Natural killer cell (primary cell): ENCODE results near the gene COL5A1. TPM values are rescaled to one million over a fixed set of nuclear protein-coding genes. Genes with fewer than 3 reads are reported as not detected.

Experiments
- ATAC-seq, 3 donors: fragments of 150-1000 bp in 2 of 3; fragments of 200-7000 bp in 1 of 3; cut with Tn5 transposase; 1 replicate in 1 of 3; 2 replicates in 2 of 3; pipeline ENCODE4 v1.10.0; 2021; ENCODE audit warnings: mild to moderate bottlenecking in 2 of 3, moderate library complexity in 2 of 3
- DNase-seq, 2 donors: peaks; one replicate each; pipeline versions ENCODE4 v3.0.0 to v3.0.0-alpha.2; 2013 to 2021; ENCODE audit warnings: mixed read lengths in 1 of 2
- H3K27ac ChIP-seq: one replicate; pipeline ENCODE4 v1.5.1; 2013; ENCODE audit warnings: mild to moderate bottlenecking, low read length
- H3K27me3 ChIP-seq: one replicate; pipeline ENCODE4 v1.6.1; 2013; ENCODE audit warnings: low read length; ENCODE audit not compliant: control insufficient read depth, insufficient read depth
- H3K36me3 ChIP-seq: one replicate; pipeline ENCODE4 v1.6.1; 2013; ENCODE audit warnings: low read length; ENCODE audit not compliant: control insufficient read depth, insufficient read depth
- H3K4me1 ChIP-seq: one replicate; pipeline ENCODE4 v1.6.1; 2013; ENCODE audit warnings: low read length; ENCODE audit not compliant: control insufficient read depth, insufficient read depth
- H3K4me3 ChIP-seq: one replicate; pipeline ENCODE4 v1.5.1; 2013; ENCODE audit warnings: low read length
- H3K9me3 ChIP-seq: one replicate; pipeline ENCODE4 v1.6.1; 2013; ENCODE audit warnings: low read length; ENCODE audit not compliant: control insufficient read depth, insufficient read depth
- H3K27ac Mint-ChIP-seq, 2 donors: one replicate each; pipeline ENCODE4 v1.8.0; 2022; ENCODE audit warnings: mild to moderate bottlenecking in 2 of 2, mixed read lengths in 2 of 2, moderate library complexity in 1 of 2
- H3K27me3 Mint-ChIP-seq, 2 donors: one replicate each; pipeline ENCODE4 v1.8.0; 2022; ENCODE audit warnings: low read depth in 2 of 2, mixed read lengths in 2 of 2
- H3K36me3 Mint-ChIP-seq: one replicate; pipeline ENCODE4 v1.8.0; 2022; ENCODE audit warnings: mixed read lengths
- H3K4me1 Mint-ChIP-seq, 2 donors: one replicate each; pipeline ENCODE4 v1.8.0; 2022; ENCODE audit warnings: mixed read lengths in 2 of 2
- H3K4me3 Mint-ChIP-seq: one replicate; pipeline ENCODE4 v1.8.0; 2022; ENCODE audit warnings: mild to moderate bottlenecking, moderate library complexity, mixed read lengths
- H3K9me3 Mint-ChIP-seq, 2 donors: one replicate each; pipeline ENCODE4 v1.8.0; 2022; ENCODE audit warnings: mixed read lengths in 2 of 2
- CTCF ChIP-seq: fragments of 200-600 bp; IDR thresholded peaks from one replicate; pipeline ENCODE4 v1.8.0; 2022; ENCODE audit warnings: antibody characterized with exemption
- WGBS: methylation state at CpG from one replicate; pipeline ENCODE4 v1.1.7; 2013; ENCODE audit warnings: missing lambda C conversion rate; ENCODE audit not compliant: insufficient coverage; 5-methylcytosine and 5-hydroxymethylcytosine counted together
- intact Hi-C: fragments of 100-400 bp; cut with micrococcal nuclease; formaldehyde crosslinking; loops from one replicate; pipeline ENCODE4 v1.14.2; 2022
- total RNA-seq, 4 donors: library from RNA; stranded (reverse); fragments of 120-200 nt in 1 of 4; gene quantifications; one replicate each; pipeline versions ENCODE4 v1.2.3 to v1.2.4, GENCODE V29; 2013 to 2022

The COL5A1 gene
- total RNA-seq, 3 donors from 2014 or later (not counting 1 experiment from before 2014, with no cell fraction given), result 0.11 to 0.28 (median 0.23) TPM

GRCh38 chr9:134629061-134629585 is 12.5 kb upstream of the COL5A1 start:
- 90% methylated on average over 21 of the region's 21 CpGs for WGBS
- H3K4me1 Mint-ChIP-seq, result no peaks in the 10 kb centered on the region
- H3K27ac Mint-ChIP-seq, result no peak overlapping the region
- H3K4me1 ChIP-seq, result no peaks in the 10 kb centered on the region
- H3K27ac ChIP-seq, result no peak overlapping the region
- H3K9me3 ChIP-seq, result no peaks in the 10 kb centered on the region
- no peaks in the 10 kb centered on the region for H3K27me3 ChIP-seq
- no peaks in the 10 kb centered on the region for H3K9me3 Mint-ChIP-seq
- H3K27me3 Mint-ChIP-seq, result no peaks in the 10 kb centered on the region
- TF ChIP-seq CTCF, result no peak
- no peaks in the 10 kb centered on the region for H3K36me3 Mint-ChIP-seq
- no peaks in the 10 kb centered on the region for H3K36me3 ChIP-seq
- DNase-seq (no peak), ATAC-seq (no peak)
- intact Hi-C loops, result no loop called here
- H3K4me3 Mint-ChIP-seq, result no peak overlapping the region
- H3K4me3 ChIP-seq, result no peak overlapping the region

GRCh38 chr9:134629586-134630392 is 11.8 kb upstream of the COL5A1 start:
- no peak overlapping the region for H3K27ac ChIP-seq
- Mint-ChIP-seq H3K4me3 (no peak overlapping the region), H3K4me1 (no peaks in the 10 kb centered on the region), H3K36me3 (no peaks in the 10 kb centered on the region), H3K27ac (no peak overlapping the region), H3K27me3 (no peaks in the 10 kb centered on the region), H3K9me3 (no peaks in the 10 kb centered on the region)
- ATAC-seq, result no peak
- H3K9me3 ChIP-seq, result no peaks in the 10 kb centered on the region
- no peaks in the 10 kb centered on the region for H3K4me1 ChIP-seq
- 90% methylated on average over 16 of the region's 16 CpGs for WGBS
- no peak overlapping the region for H3K4me3 ChIP-seq
- no peak for TF ChIP-seq CTCF
- no peak for DNase-seq
- intact Hi-C loops, result no loop called here
- no peaks in the 10 kb centered on the region for H3K36me3 ChIP-seq
- H3K27me3 ChIP-seq, result no peaks in the 10 kb centered on the region

- no peak overlapping the region for H3K4me3 Mint-ChIP-seq
These were observed 11.2 kb upstream of the COL5A1 start for GRCh38 chr9:134630393-134630790.

More at GRCh38 chr9:134630393-134630790, 11.2 kb upstream of the COL5A1 start:
- Histone ChIP-seq H3K36me3 (no peaks in the 10 kb centered on the region), H3K27me3 (no peaks in the 10 kb centered on the region), H3K4me3 (no peak overlapping the region), H3K4me1 (no peaks in the 10 kb centered on the region), H3K9me3 (no peaks in the 10 kb centered on the region), H3K27ac (no peak overlapping the region)
- Mint-ChIP-seq H3K9me3 (no peaks in the 10 kb centered on the region), H3K27me3 (no peaks in the 10 kb centered on the region), H3K36me3 (no peaks in the 10 kb centered on the region), H3K4me1 (no peaks in the 10 kb centered on the region), H3K27ac (no peak overlapping the region)
- intact Hi-C loops, result no loop called here
- DNase-seq (no peak), ATAC-seq (no peak)
- WGBS, result 90% methylated on average over 13 of the region's 13 CpGs
- TF ChIP-seq CTCF, result no peak
